Transverse colon (tissue), 4 donors: ENCODE measurements around the gene AP5S1.

Experiments used
- CTCF ChIP-seq, 5 experiments: fragments of 200-600 bp in 3 of 5; fragments of 450-650 bp in 2 of 5; sonication (generic) in 3 of 5; IDR thresholded peaks; 1 replicate in 2 of 5; 2 replicates in 3 of 5; pipeline ENCODE4 v1.5.1; 2016 to 2017; ENCODE audit warnings: antibody characterized with exemption in 5 of 5, inconsistent platforms in 3 of 5, mild to moderate bottlenecking in 2 of 5, moderate library complexity in 1 of 5
- POLR2AphosphoS5 ChIP-seq, 3 donors: sonication (generic); formaldehyde crosslinking; IDR thresholded peaks; one replicate each; pipeline ENCODE4 v1.6.1; 2016; ENCODE audit warnings: antibody characterized with exemption in 3 of 3

GRCh38 chr20:3802524-3803239 lies 17.7 kb upstream of the AP5S1 start:
- TF ChIP-seq CTCF (IDR thresholded peaks at IDR 0.05) (no peak), POLR2AphosphoS5 (IDR thresholded peaks at IDR 0.05) (no peak)
